LNCaP clone FGC (cell line): ENCODE measurements around the gene MED9.

ENCODE experiments used
- DNase-seq: peaks from one replicate; pipeline ENCODE4 v3.0.0-alpha.2; 2011; ENCODE audit warnings: low read depth
- H3K4me3 ChIP-seq: 2 replicates; pipeline ENCODE4 v1.5.1; 2011; ENCODE audit warnings: mild to moderate bottlenecking, low read depth, low read length, control low read depth
- CTCF ChIP-seq: IDR thresholded peaks from 2 replicates; pipeline ENCODE4 v1.5.1; 2012; ENCODE audit warnings: mild to moderate bottlenecking; ENCODE audit not compliant: control insufficient read depth, insufficient read depth; ENCODE audit errors: extremely low read depth

The MED9 gene

GRCh38 chr17:17491031-17491471 lies 14.3 kb downstream of the MED9 start:
- H3K4me3 ChIP-seq: no peak overlapping the region
- DNase-seq: no peak
- no peak for TF ChIP-seq CTCF

- no peak overlapping the region for H3K4me3 ChIP-seq
- no peak for DNase-seq
- TF ChIP-seq CTCF: no peak
Observed at GRCh38 chr17:17491546-17491988, 14.8 kb downstream of the MED9 start.

- H3K4me3 ChIP-seq: no peak overlapping the region
- TF ChIP-seq CTCF: no peak
Observed at GRCh38 chr17:17492085-17492484, 15.3 kb downstream of the MED9 start.

GRCh38 chr17:17492571-17492970 lies 15.8 kb downstream of the MED9 start:
- no peak for TF ChIP-seq CTCF
- DNase-seq: no peak
- H3K4me3 ChIP-seq: no peak overlapping the region

More at GRCh38 chr17:17492085-17492484, 15.3 kb downstream of the MED9 start:
- DNase-seq: no peak

- DNase-seq: no peak
- no peak for TF ChIP-seq CTCF
- no peak overlapping the region for H3K4me3 ChIP-seq
Observed at GRCh38 chr17:17493249-17493985, 16.6 kb downstream of the MED9 start.

GRCh38 chr17:17493986-17494466 lies 17.2 kb downstream of the MED9 start:
- DNase-seq: no peak
- no peak for TF ChIP-seq CTCF
- no peak overlapping the region; the same call in 1 of the 2 replicates for H3K4me3 ChIP-seq

- peak overlapping the region; percentile 65 for H3K4me3 ChIP-seq
- peak; percentile 58 for DNase-seq
- TF ChIP-seq CTCF: no peak
Observed at GRCh38 chr17:17494499-17494869, 17.7 kb downstream of the MED9 start.
